Erythroblast (primary cell): ENCODE results near the gene AFF3.
"Not testable (repeated sequence)": the region's sequence is repeated elsewhere in the genome, so short reads cannot be mapped to it uniquely, and the experiment has no call there.

ENCODE experiments used
- GATA1 ChIP-seq: IDR thresholded peaks from 2 replicates; pipeline ENCODE4 v1.6.1; 2011; ENCODE audit warnings: low read depth, mild to moderate bottlenecking, control low read depth, low read length, moderate library complexity
- POLR2A ChIP-seq: IDR thresholded peaks from 2 replicates; pipeline ENCODE4 v1.6.1; 2011; ENCODE audit warnings: mild to moderate bottlenecking, low read length

- not testable (repeated sequence) for TF ChIP-seq POLR2A, GATA1
Observed at GRCh38 chr2:100091807-100092206, 50.6 kb downstream of the AFF3 start.
